ENCODE results near the gene FBXL2. TPM values are rescaled to one million over a fixed set of nuclear protein-coding genes. Genes with fewer than 3 reads are reported as not detected.

FBXL2 gene
- total and polyA plus RNA-seq, 2 of the 4 experiments (the other 2 are of a cell fraction), result 15.8 to 21.0 TPM

DNA sequence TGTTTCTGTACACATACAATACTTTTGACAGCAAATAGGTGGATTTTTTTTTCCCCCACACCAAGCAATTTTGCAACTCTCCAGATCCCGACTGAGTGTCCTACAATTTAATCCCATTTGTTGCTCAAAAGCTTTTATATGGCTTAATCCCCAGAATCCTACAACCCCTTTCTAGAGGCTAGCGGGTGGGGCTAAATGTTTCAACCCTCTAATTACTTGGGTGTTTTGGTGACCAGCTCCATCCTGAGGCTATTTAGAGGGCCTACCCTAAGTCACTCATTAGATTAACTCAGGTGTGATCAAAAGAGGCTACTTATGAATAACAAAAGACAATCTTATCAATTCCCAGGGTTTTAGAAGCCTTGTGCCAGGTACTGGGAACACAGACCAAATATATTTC lies 21.0 kb upstream of the FBXL2 start:
- H3K9me1 ChIP-seq (ENCODE audit: insufficient read depth, low read length), result no peaks in the 10 kb centered on the region
- no peak overlapping the region for H3K4me2 ChIP-seq (ENCODE audit: low read depth, low read length)
- no peak overlapping the region for H2BK120ac ChIP-seq (ENCODE audit: low read depth, low read length)
- dilution Hi-C loops (cut with HindIII; ENCODE audit: low sequenced_read_pairs, unreplicated experiment), result no loop called here
- ChIA-PET CTCF (no interaction called here), POLR2A (ENCODE audit: unreplicated experiment) (no interaction called here)
- H3K18ac ChIP-seq (ENCODE audit: low read depth, low read length), result no peak overlapping the region
- no peak overlapping the region for H3K27ac ChIP-seq (ENCODE audit: insufficient read depth, low read length)
- H2AFZ ChIP-seq (replicated peaks; ENCODE audit: low read length, poor library complexity), result no peak overlapping the region
- H3K9ac ChIP-seq (ENCODE audit: low read depth, low read length), result no peak overlapping the region
- H3K9me3 ChIP-seq (ENCODE audit: control insufficient read depth, insufficient read depth, low read length), result no peaks in the 10 kb centered on the region
- H4K91ac ChIP-seq (ENCODE audit: insufficient read depth, low read depth, low read length), result no peak overlapping the region
- no peaks in the 10 kb centered on the region for H3K36me3 ChIP-seq (ENCODE audit: control insufficient read depth, insufficient read depth, low read length)
- no peak overlapping the region for H4K8ac ChIP-seq (ENCODE audit: low read depth in 2 of 2, low read length in 2 of 2)
- no peak overlapping the region for H3K14ac ChIP-seq (replicated peaks; ENCODE audit: low read depth, low read length)
- in situ Hi-C loops (cut with MboI; ENCODE audit: low sequenced_read_pairs), result no loop called here
- no peak overlapping the region for H4K5ac ChIP-seq (ENCODE audit: low read depth, low read length)
- no peak overlapping the region for H2AK9ac ChIP-seq (replicated peaks; ENCODE audit: low read depth, low read length, poor library complexity)
- DNase-seq (no peak), ATAC-seq (ENCODE audit: low read depth) (no peak)
- WGBS, 2 experiments (ENCODE audit: extremely low coverage in 2 of 2, insufficient read length in 1 of 2), result no CpG with 5 or more reads among the region's 2 CpGs
- H2AK5ac ChIP-seq (ENCODE audit: low read depth, low read length), result no peak overlapping the region
- TF ChIP-seq BHLHE40 (IDR thresholded peaks at IDR 0.05; ENCODE audit: low read depth, low read length) (no peak), RCOR1 (IDR thresholded peaks at IDR 0.05; ENCODE audit: insufficient replicate concordance, low read length) (no peak), POLR2A (IDR thresholded peaks at IDR 0.05; ENCODE audit: low read depth, low read length) (no peak), MAFK (IDR thresholded peaks at IDR 0.05; ENCODE audit: low read depth, low read length) (no peak), MXI1 (IDR thresholded peaks at IDR 0.05; ENCODE audit: borderline replicate concordance, low read depth, low read length) (no peak), CEBPB (IDR thresholded peaks at IDR 0.05; ENCODE audit: low read depth, low read length) (no peak), RAD21 (IDR thresholded peaks at IDR 0.05; ENCODE audit: low read length) (no peak), FOS (IDR thresholded peaks at IDR 0.05; ENCODE audit: low read depth, low read length) (no peak), NFE2L2 (IDR thresholded peaks at IDR 0.05; ENCODE audit: low read depth, low read length) (no peak), CHD1 (IDR thresholded peaks at IDR 0.05; ENCODE audit: low read depth, low read length) (no peak), SMC3 (IDR thresholded peaks at IDR 0.05; ENCODE audit: low read depth, low read length) (no peak), MAZ (IDR thresholded peaks at IDR 0.05; ENCODE audit: borderline replicate concordance, low read depth, low read length) (no peak), RFX5 (IDR thresholded peaks at IDR 0.05; ENCODE audit: low read depth, low read length) (no peak)
- TF ChIP-seq, protein P1, sequence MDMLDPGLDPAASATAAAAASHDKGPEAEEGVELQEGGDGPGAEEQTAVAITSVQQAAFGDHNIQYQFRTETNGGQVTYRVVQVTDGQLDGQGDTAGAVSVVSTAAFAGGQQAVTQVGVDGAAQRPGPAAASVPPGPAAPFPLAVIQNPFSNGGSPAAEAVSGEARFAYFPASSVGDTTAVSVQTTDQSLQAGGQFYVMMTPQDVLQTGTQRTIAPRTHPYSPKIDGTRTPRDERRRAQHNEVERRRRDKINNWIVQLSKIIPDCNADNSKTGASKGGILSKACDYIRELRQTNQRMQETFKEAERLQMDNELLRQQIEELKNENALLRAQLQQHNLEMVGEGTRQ (IDR thresholded peaks at IDR 0.05; ENCODE audit: low read depth, low read length), result no peak
- TF ChIP-seq, protein P2, sequence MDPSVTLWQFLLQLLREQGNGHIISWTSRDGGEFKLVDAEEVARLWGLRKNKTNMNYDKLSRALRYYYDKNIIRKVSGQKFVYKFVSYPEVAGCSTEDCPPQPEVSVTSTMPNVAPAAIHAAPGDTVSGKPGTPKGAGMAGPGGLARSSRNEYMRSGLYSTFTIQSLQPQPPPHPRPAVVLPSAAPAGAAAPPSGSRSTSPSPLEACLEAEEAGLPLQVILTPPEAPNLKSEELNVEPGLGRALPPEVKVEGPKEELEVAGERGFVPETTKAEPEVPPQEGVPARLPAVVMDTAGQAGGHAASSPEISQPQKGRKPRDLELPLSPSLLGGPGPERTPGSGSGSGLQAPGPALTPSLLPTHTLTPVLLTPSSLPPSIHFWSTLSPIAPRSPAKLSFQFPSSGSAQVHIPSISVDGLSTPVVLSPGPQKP (IDR thresholded peaks at IDR 0.05; ENCODE audit: borderline replicate concordance, low read depth, low read length), result no peak
- TF ChIP-seq, protein P3, sequence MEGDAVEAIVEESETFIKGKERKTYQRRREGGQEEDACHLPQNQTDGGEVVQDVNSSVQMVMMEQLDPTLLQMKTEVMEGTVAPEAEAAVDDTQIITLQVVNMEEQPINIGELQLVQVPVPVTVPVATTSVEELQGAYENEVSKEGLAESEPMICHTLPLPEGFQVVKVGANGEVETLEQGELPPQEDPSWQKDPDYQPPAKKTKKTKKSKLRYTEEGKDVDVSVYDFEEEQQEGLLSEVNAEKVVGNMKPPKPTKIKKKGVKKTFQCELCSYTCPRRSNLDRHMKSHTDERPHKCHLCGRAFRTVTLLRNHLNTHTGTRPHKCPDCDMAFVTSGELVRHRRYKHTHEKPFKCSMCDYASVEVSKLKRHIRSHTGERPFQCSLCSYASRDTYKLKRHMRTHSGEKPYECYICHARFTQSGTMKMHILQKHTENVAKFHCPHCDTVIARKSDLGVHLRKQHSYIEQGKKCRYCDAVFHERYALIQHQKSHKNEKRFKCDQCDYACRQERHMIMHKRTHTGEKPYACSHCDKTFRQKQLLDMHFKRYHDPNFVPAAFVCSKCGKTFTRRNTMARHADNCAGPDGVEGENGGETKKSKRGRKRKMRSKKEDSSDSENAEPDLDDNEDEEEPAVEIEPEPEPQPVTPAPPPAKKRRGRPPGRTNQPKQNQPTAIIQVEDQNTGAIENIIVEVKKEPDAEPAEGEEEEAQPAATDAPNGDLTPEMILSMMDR (conservative IDR thresholded peaks at IDR 0.05; ENCODE audit: low read depth, low read length), result no peak
- H3K4ac ChIP-seq (ENCODE audit: low read depth, low read length), result no peak overlapping the region
- intact Hi-C loops (cut with micrococcal nuclease), result no loop called here
- no peaks in the 10 kb centered on the region for H3K4me1 ChIP-seq (ENCODE audit: control insufficient read depth, insufficient read depth, low read length)
- no peak overlapping the region for H2BK5ac ChIP-seq (ENCODE audit: low read depth, low read length, poor library complexity, severe bottlenecking)
- H3K27me3 ChIP-seq (ENCODE audit: control insufficient read depth, insufficient read depth, low read length), result no peaks in the 10 kb centered on the region
- no peak overlapping the region for H3K23ac ChIP-seq (ENCODE audit: low read depth, low read length)
- H2BK15ac ChIP-seq (ENCODE audit: low read depth, low read length), result no peak overlapping the region
- no TSS peak for BruUV-seq (replicated peaks)
- H3K4me3 ChIP-seq (ENCODE audit: insufficient read depth, low read depth, low read length), result no peak overlapping the region
- no peak overlapping the region for H3K56ac ChIP-seq (ENCODE audit: extremely low read depth, insufficient read depth, low read length)
- no peaks in the 10 kb centered on the region for H3K79me1 ChIP-seq (ENCODE audit: low read depth in 1 of 2, low read length in 2 of 2)
- no peaks in the 10 kb centered on the region for H4K20me1 ChIP-seq (ENCODE audit: insufficient read depth, low read length)
- no peak overlapping the region for H2BK20ac ChIP-seq (ENCODE audit: low read depth, low read length)
